ENCODE data around the gene NUMB.

- TF ChIP-seq CTCF (conservative IDR thresholded peaks at IDR 0.05; ENCODE audit: low read length), result no peak
- no peak for TF ChIP-seq EZH2phosphoT487 (IDR thresholded peaks at IDR 0.05; ENCODE audit: borderline replicate concordance, low read depth, low read length)
Observed at GRCh38 chr14:73338551-73338950, 119.8 kb downstream of the NUMB start.
